Prostate gland (tissue), 2 donors: Measurements from ENCODE around the gene ENC1.

Source experiments
- POLR2A ChIP-seq: fragments of 450-650 bp; IDR thresholded peaks from one replicate; pipeline ENCODE4 v1.6.1; 2016; ENCODE audit warnings: antibody characterized with exemption, mild to moderate bottlenecking
- POLR2AphosphoS5 ChIP-seq: sonication (generic); formaldehyde crosslinking; IDR thresholded peaks from one replicate; pipeline ENCODE4 v1.6.1; 2017; ENCODE audit warnings: antibody characterized with exemption
- TF ChIP-seq, protein P1 (sequence below), 4 experiments: fragments of 200-600 bp in 2 of 4; fragments of 450-650 bp in 2 of 4; sonication (generic) in 2 of 4; IDR thresholded peaks; 1 replicate in 3 of 4; 2 replicates in 1 of 4; pipeline ENCODE4 v1.5.1; 2016 to 2019; ENCODE audit warnings: antibody characterized with exemption in 4 of 4, mild to moderate bottlenecking in 2 of 4, moderate library complexity in 2 of 4

DNA sequence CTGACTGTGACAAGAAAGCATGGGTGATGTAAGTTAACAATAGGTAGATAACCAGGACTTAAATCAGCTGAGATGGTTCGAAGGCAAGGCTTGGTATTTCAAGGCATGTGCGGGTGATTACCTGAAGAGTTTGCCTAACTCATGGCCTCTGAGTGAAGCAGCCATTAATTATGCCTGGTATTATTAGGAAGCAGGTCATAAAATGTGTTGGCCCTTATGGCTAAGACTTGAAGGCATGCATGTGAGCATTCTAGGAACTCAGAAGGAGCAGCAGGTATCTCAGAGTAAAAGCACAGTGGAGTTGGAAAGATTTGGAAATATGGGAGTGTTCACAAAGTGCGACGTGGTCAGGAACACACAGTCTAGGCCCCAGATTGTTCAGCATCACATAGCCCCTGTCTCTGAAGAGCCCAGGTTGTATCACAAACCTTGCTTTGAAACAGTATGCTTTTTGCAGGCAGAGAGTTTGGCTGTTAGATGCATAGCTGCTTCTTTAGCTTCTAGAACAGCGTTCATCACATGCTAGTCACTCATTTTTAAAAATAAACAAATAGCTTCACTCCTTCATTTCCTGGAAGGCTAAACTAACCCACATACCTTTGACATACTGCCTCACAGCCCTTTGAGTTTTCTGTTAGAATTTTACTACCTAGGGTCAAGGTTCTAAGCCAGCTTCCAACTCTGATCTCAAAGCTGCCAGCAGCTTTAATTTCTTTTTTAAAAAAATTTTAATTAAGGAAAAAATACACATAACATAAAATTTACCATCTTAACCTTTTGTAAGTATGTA, 46.6 kb upstream of the ENC1 start:
- TF ChIP-seq POLR2AphosphoS5 = no peak
- TF ChIP-seq, protein P1, sequence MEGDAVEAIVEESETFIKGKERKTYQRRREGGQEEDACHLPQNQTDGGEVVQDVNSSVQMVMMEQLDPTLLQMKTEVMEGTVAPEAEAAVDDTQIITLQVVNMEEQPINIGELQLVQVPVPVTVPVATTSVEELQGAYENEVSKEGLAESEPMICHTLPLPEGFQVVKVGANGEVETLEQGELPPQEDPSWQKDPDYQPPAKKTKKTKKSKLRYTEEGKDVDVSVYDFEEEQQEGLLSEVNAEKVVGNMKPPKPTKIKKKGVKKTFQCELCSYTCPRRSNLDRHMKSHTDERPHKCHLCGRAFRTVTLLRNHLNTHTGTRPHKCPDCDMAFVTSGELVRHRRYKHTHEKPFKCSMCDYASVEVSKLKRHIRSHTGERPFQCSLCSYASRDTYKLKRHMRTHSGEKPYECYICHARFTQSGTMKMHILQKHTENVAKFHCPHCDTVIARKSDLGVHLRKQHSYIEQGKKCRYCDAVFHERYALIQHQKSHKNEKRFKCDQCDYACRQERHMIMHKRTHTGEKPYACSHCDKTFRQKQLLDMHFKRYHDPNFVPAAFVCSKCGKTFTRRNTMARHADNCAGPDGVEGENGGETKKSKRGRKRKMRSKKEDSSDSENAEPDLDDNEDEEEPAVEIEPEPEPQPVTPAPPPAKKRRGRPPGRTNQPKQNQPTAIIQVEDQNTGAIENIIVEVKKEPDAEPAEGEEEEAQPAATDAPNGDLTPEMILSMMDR (IDR thresholded peaks at IDR 0.05) = no peak
- TF ChIP-seq POLR2A = no peak
